Fibroblast of villous mesenchyme (primary cell): ENCODE data around the gene MYO16. TPM values are rescaled to one million over a fixed set of nuclear protein-coding genes. Genes with fewer than 3 reads are reported as not detected.
"Not testable (repeated sequence)": the region's sequence is repeated elsewhere in the genome, so short reads cannot be mapped to it uniquely, and the experiment has no call there.

Experiments used
- DNase-seq: peaks from one replicate; pipeline ENCODE4 v3.0.0-alpha.2; 2010; ENCODE audit warnings: low read depth
- H3K4me3 ChIP-seq: 2 replicates; pipeline ENCODE4 v1.5.1; 2011; ENCODE audit warnings: low read depth, mild to moderate bottlenecking, low read length
- total RNA-seq: library from RNA; depleted of rRNA; stranded (reverse); fragments of >200 nt; gene quantifications from 2 replicates; pipeline ENCODE4 v1.2.3, GENCODE V29; 2012
- TF ChIP-seq, protein P1 (sequence below): IDR thresholded peaks from 2 replicates; pipeline ENCODE4 v1.5.1; 2012; ENCODE audit warnings: low read depth, mild to moderate bottlenecking, low read length; ENCODE audit not compliant: insufficient read depth

The MYO16 gene
- total RNA-seq, 1 donor = 0.86 TPM

DNA sequence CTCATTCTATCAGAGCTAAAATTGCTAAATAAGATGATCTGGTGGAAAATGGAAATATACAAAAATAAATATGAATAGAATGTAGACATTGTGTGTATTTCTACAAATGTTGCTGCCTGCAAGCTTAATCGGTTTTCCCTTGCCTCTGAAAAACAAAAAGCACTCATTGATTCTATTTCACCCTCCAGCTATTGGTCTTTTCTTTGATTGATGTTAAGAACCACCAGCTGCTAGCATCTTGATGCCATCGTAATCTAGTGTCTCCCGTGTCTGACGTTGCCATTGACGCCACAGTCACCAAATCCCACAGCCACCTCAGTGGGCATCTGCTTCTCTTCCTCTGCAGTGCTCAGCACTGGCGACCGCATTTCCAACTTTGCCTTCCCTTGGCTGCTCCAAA is 461.8 kb downstream of the MYO16 start:
- no peak overlapping the region for H3K4me3 ChIP-seq
- no peak for DNase-seq
- TF ChIP-seq, protein P1, sequence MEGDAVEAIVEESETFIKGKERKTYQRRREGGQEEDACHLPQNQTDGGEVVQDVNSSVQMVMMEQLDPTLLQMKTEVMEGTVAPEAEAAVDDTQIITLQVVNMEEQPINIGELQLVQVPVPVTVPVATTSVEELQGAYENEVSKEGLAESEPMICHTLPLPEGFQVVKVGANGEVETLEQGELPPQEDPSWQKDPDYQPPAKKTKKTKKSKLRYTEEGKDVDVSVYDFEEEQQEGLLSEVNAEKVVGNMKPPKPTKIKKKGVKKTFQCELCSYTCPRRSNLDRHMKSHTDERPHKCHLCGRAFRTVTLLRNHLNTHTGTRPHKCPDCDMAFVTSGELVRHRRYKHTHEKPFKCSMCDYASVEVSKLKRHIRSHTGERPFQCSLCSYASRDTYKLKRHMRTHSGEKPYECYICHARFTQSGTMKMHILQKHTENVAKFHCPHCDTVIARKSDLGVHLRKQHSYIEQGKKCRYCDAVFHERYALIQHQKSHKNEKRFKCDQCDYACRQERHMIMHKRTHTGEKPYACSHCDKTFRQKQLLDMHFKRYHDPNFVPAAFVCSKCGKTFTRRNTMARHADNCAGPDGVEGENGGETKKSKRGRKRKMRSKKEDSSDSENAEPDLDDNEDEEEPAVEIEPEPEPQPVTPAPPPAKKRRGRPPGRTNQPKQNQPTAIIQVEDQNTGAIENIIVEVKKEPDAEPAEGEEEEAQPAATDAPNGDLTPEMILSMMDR = no peak

DNA sequence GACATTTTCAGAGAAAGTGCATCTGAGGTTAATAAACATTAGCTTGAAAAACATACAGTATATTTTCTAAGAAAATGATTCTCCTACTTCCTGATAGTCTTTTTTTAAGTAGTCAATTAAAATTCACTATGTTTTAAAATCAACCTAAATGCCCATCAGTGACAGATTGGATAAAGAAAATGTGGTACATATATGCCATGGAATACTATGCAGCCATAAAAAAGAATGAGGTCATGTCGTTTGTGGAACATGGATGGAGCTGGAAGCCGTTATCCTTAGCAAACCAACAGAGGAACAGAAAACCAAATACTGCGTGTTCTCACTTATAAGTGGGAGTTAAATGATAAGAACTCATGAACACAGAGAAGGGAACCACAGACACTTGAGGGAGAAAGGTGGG is 462.8 kb downstream of the MYO16 start:
- not testable (repeated sequence) for DNase-seq, H3K4me3 ChIP-seq

DNA sequence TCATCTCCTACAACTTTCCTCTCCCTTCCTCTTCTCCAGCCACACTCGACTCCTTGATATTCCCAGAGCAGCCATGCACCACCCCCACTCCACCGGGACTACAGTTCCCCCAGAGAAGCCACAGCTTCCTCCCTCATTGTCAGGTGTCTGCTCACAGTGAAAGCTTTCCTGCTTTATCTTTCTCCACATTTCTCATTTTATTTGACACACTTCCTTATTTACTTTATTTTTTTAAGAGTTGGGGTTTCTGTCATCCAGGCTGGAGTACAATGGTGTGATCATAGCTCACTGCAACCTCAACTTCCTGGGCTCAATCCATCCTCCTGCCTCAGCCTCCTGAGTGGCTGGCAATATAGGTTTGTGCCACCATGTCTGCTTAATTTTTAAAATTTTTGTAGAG is 464.6 kb downstream of the MYO16 start:
- DNase-seq = no peak
- TF ChIP-seq, protein P1 = no peak
- no peak overlapping the region for H3K4me3 ChIP-seq

DNA sequence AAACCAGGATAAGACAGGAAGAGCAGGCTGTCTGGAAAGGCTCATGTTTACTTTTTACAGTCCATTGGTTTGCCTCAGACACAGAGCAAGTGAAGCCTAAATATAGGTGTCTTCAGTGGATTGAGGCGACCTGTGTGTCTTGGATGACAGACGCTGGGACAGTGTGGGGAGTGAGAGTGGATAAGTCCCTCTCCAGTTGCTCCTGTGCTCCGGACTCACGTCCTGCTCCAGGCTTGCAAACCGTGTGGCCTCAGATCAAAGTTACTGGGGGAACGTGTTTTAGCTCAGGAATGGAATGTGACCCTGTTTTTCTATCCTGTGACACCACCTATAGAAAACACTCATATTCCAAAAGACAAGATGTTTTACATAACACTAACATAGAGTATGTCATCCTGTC is 465.7 kb downstream of the MYO16 start:
- no peak overlapping the region for H3K4me3 ChIP-seq
- TF ChIP-seq, protein P1 = no peak
- DNase-seq = no peak

DNA sequence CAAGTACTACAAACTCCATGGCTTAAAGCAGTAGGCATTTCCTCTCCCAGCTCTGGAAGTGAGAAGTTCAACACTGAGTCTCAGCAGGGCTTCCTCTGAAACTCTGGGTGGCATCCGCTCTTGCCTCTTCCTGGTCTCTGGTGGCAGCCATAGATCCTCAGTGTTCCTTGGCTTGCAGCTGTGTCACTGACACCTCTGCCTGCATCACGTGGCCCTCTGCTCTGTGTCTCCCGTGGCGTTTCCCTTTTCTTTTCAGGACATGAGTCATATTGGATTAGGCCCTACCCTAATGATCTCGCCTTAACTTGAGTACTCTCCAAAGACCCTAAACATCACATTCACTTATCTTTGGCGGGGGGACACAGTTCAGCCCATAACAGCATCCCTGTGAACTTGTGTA is 466.7 kb downstream of the MYO16 start:
- no peak for DNase-seq
- H3K4me3 ChIP-seq = no peak overlapping the region
- TF ChIP-seq, protein P1 = no peak

DNA sequence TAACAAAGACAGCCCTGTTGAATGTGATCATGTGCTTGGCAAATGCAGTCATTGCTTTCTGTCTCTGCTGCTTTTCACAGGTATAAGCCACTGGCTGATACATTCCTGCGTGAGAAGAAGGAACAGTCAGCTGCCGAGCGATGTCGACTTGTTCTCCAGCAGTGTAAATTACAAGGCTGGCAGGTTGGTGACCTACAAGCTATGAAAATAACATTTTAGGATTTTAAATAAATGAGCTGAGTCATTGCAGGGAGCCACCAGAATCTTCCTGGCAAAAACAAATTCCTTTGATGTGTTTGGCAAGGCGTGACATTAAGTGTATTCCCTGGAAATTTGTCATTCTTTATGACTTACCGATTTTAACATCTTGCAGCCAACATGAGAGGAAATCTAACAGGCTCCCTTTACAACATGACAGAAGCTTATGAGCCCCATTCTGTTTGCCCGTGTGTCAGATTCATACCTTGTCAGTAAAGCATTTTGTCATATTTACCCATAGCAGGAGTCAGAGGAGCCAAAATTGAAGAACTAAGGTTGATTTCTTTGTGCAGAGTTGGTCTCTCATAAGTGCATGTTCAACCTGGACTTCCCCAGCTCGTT is 471.4 kb downstream of the MYO16 start:
- TF ChIP-seq, protein P1 = no peak
- peak; percentile 25 for DNase-seq

DNA sequence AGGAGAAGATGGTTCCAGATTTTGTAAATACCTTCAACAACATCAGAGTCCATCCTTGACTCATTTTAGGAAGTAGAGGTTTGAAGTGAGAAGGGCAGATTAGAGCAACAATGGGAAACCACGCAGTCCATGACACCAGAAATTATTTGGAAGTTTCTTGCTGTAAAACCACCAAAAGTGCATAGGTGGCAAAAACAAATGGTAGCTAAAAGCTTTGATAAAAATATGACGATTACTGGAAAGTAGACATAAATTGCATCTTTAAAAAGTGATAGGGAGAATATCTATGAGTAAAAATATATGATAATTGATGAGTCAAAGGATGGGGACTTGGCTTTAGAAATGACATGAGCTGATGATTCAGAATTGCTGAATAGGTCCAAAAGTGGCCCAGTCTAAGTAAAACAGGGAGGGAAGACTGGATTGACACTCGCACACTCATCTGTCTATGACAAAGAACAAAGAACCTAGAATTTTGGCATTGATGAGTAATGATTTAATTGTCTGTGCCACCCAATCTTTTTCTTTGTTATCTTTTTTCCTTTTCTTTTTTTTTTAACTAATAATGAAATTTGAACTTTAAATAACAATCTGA is 472.2 kb downstream of the MYO16 start:
- TF ChIP-seq, protein P1 = no peak
- no peak overlapping the region for H3K4me3 ChIP-seq
- no peak for DNase-seq

More for the DNA sequence above, 471.4 kb downstream of the MYO16 start:
- no peak overlapping the region for H3K4me3 ChIP-seq
